Naive thymus-derived CD8-positive, alpha-beta T cell (primary cell): Measurements from ENCODE around the gene PRR36. TPM values are rescaled to one million over a fixed set of nuclear protein-coding genes. Genes with fewer than 3 reads are reported as not detected.
A peak's percentile ranks its signal among the peaks of the same experiment; 100 is the strongest.

Experiments used
- ATAC-seq, 2 donors: fragments of 150-1000 bp; cut with Tn5 transposase in 1 of 2; sonication (Bioruptor Pico), chemical (Tn5 transposase) in 1 of 2; 1 replicate in 1 of 2; 2 replicates in 1 of 2; pipeline ENCODE4 v1.10.0; 2021; ENCODE audit warnings: mild to moderate bottlenecking in 2 of 2, moderate library complexity in 2 of 2
- POLR2A ChIA-PET: fragments of 350-600 bp; sonication (Branson Sonifier 250); formaldehyde crosslinking; loops from one replicate; lab custom pipeline; 2021; ENCODE audit warnings: antibody characterized with exemption; lab: Charles Lee
- DNase-seq, 10 donors: peaks; one replicate each; pipeline versions ENCODE4 v3.0.0 to v3.0.0-alpha.2; 2020 to 2022
- H3K27ac Mint-ChIP-seq, 10 donors: one replicate each; pipeline ENCODE4 v1.8.0; 2020 to 2022; ENCODE audit warnings: mild to moderate bottlenecking in 10 of 10, mixed read lengths in 10 of 10, moderate library complexity in 4 of 10, inconsistent platforms in 1 of 10
- H3K27me3 Mint-ChIP-seq, 5 donors: one replicate each; pipeline ENCODE4 v1.8.0; 2021 to 2022; ENCODE audit warnings: mixed read lengths in 5 of 5
- H3K36me3 Mint-ChIP-seq, 3 donors: one replicate each; pipeline ENCODE4 v1.8.0; 2020 to 2022; ENCODE audit warnings: mixed read lengths in 3 of 3, mild to moderate bottlenecking in 2 of 3, inconsistent platforms in 1 of 3
- H3K4me1 Mint-ChIP-seq, 4 donors: one replicate each; pipeline ENCODE4 v1.8.0; 2021 to 2022; ENCODE audit warnings: mixed read lengths in 4 of 4
- H3K4me3 Mint-ChIP-seq, 10 donors: one replicate each; pipeline ENCODE4 v1.8.0; 2020 to 2022; ENCODE audit warnings: mild to moderate bottlenecking in 10 of 10, mixed read lengths in 10 of 10, moderate library complexity in 6 of 10, inconsistent platforms in 1 of 10
- H3K9me3 Mint-ChIP-seq, 9 donors: one replicate each; pipeline ENCODE4 v1.8.0; 2020 to 2022; ENCODE audit warnings: mixed read lengths in 9 of 9, mild to moderate bottlenecking in 3 of 9, inconsistent platforms in 1 of 9, moderate library complexity in 1 of 9
- polyA plus RNA-seq, 3 donors: library from polyadenylated mRNA; unstranded; fragments of 300-500 nt; fragmentation: Illumina TruSeq; gene quantifications; one replicate each; pipeline ENCODE4 v1.2.3, GENCODE V29; 2021
- total RNA-seq, 8 experiments: library from RNA in 2 of 8; stranded (reverse) in 2 of 8; gene quantifications; one replicate each; pipeline ENCODE4 v1.2.3 and lab custom pipeline; 2021 to 2026

PRR36 gene
- total and polyA plus RNA-seq, 5 experiments from 2014 or later, result 0.03 to 0.21 (median 0.13) TPM

DNA sequence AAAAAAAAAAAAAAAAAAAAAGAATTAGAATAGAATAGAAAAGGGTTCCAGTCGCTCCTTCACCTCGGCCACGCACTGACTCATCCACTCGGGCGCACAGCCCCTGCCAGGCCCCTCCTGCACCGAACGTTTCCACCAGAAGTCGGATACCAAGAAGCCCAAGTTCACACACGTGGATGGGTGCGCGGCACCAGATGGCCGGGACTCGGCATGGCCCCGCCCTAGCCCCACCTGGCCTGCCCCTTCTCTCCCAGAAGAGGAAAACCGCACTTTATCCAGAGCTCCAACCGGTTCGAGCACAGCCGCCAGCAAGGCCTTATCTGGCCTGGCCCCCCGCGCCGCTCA lies 5.9 kb downstream of the PRR36 start:
- Mint-ChIP-seq H3K4me1 (peaks cover 30 to 55% (median 44%) of the 10 kb centered on the region in 4 donors), H3K36me3 (peaks cover 0 to 2% (median 1%) of the 10 kb centered on the region in 3 donors), H3K9me3 (no peaks in the 10 kb centered on the region), H3K27ac (peak overlapping the region in 5 of 10 donors; percentile 7 to 92 (median 80)), H3K4me3 (peak overlapping the region; percentile 36 to 87 (median 82)), H3K27me3 (peaks cover 0 to 22% (median 13%) of the 10 kb centered on the region in 5 donors)
- ATAC-seq (no peak), DNase-seq (peak in 3 of 10 donors; percentile 25 to 66 (median 34))
- POLR2A ChIA-PET, result interaction anchor here (0.5 to 2.6 kb wide), 11 partner anchors 7 to 1226 kb away, joined by 3 to 29 read pairs (median 5); partner anchors contain the start of genes EVI5L, MAP2K7, SNAPC2 and TIMM44

DNA sequence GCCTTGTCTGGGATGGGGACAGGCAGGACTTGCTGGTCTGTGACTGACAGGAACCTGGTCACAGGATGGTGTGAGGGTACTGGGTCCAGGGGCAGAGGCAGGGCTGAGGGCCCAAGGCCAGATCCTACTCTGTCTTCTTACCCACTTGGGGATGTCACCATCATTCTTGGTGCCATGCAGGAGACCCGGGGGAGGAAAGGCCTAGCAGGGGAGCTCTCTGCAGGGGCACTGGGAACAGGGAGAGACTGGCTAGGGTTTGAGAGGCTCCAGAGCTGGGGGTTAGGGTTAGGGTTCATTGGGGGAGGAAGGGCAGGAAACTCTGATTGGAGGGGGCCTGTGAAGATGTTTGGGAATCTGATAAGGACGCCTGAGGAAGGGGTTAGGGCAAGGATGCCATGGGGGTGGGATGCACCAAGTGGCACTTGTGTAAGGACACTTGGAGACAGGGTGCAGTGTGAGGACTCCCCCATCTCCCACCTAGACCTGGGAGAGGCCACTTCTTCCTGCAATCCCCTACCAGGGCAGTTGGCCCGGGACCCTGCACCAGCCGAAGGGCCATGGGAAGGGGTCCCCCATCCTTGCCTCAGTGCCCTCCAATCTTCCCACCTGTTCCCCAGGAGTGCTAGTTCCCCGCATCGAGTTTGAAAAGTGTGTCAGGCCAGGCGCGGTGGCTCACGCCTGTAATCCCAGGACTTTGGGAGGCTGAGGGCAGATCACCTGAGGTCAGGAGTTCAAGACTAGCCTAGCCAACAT lies 6.9 kb downstream of the PRR36 start:
- Mint-ChIP-seq H3K4me1 (peaks cover 28 to 48% (median 40%) of the 10 kb centered on the region in 4 donors), H3K27ac (peak overlapping the region in 1 of 10 donors; percentile 29), H3K4me3 (peak overlapping the region in 7 of 10 donors; percentile 9 to 87 (median 24)), H3K27me3 (peaks cover 0 to 16% (median 11%) of the 10 kb centered on the region in 5 donors), H3K9me3 (no peaks in the 10 kb centered on the region), H3K36me3 (peaks cover 0 to 2% (median 1%) of the 10 kb centered on the region in 3 donors)
- ATAC-seq (no peak), DNase-seq (no peak)
- POLR2A ChIA-PET, result interaction anchor here (2.6 kb wide), 1 partner anchor 37 kb away, joined by 17 read pairs; the partner anchor contains the start of gene MAP2K7

DNA sequence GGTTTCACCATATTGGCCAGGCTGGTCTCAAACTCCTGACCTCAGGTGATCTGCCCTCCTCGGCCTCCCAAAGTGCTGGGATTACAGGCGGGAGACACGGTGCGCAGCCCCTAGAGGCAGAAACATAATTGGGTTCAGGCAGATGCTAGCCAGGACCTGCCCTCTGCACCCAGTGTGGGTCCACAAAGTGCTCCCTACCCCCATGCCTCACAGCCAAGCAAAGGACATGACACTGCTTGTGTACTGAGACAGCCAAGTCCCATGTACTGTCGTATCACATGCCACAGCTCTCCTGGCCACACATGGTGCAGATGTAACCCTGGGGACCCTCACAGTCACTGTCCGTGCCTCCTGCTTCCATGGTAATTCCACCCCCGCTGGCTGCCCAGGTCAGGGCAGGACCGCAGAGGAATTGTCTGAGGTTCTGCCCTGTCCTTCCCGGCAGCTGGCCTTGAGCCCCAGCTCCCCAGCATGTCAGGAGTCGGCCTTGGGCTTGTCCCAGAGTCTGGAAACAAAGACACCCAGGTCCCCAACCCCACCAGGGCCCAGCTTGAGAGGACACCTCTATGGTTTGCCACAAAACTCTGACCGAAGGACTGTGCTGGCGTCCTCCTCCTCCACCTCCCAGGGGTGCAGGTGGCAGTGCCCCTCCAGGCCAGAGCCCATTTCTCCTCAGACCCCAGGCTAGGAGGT lies 7.6 kb downstream of the PRR36 start:
- Mint-ChIP-seq H3K4me3 (peak overlapping the region in 2 of 10 donors; percentile 10 to 87), H3K27me3 (peaks cover 0 to 10% (median 8%) of the 10 kb centered on the region in 5 donors), H3K9me3 (no peaks in the 10 kb centered on the region), H3K36me3 (peaks cover 0 to 2% (median 1%) of the 10 kb centered on the region in 3 donors), H3K4me1 (peaks cover 22 to 41% (median 36%) of the 10 kb centered on the region in 4 donors), H3K27ac (no peak overlapping the region)
- POLR2A ChIA-PET, result interaction anchor here (0.8 kb wide), 1 partner anchor 37 kb away, joined by 3 read pairs; the partner anchor contains the start of gene MAP2K7
- DNase-seq, result peak in 1 of 10 donors; percentile 63
- ATAC-seq, result no peak

DNA sequence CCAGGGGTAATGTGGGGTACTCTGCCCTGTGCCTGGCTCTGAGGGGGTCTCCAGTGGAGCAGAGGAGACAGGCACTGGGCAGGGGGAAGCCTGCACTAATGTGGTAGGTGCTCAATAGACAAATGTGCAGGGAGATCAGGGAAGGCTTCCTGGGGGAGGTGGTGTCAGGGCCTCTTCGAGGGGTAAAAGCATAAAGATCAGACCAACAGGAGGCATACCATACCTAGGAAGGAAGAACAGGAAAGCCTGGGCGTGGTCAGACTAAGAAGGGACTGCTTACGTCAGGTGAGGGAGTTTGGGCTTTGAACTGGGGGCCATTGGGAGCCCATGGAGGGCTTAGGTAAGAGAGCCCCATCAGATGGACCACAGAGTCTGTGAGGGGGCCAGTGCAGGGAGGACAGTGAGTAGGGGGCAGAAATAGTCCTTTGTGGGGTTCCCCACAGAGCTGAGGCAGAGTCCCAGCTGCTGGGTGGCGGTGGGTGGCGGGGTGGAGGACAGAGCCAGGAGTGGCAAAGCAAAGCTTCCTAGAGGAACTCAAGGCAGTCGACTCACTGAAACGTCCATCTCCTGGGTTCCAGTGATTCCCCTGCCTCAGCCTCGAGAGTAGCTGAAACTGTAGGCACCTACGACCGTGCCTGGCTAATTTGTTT lies 8.8 kb downstream of the PRR36 start:
- peak overlapping the region in 4 of 10 donors; percentile 24 to 80 (median 50) for H3K27ac Mint-ChIP-seq
- POLR2A ChIA-PET, result interaction anchor here (0.8 kb wide), 1 partner anchor 38 kb away, joined by 3 read pairs; the partner anchor contains the start of gene MAP2K7
- DNase-seq, result no peak

GRCh38 chr19:7864690-7865074 lies 9.5 kb downstream of the PRR36 start:
- peaks cover 13 to 30% (median 26%) of the 10 kb centered on the region in 4 donors for H3K4me1 Mint-ChIP-seq
- no peak overlapping the region for H3K27ac Mint-ChIP-seq
- DNase-seq, result no peak
- peak overlapping the region in 3 of 10 donors; percentile 20 to 59 (median 41) for H3K4me3 Mint-ChIP-seq
- no peak for ATAC-seq
- H3K27me3 Mint-ChIP-seq, result peaks cover 0 to 13% (median 0%) of the 10 kb centered on the region in 5 donors
- POLR2A ChIA-PET, result interaction anchor here (0.6 to 3.3 kb wide), 2 partner anchors 52 to 56 kb away, joined by 3 to 13 read pairs; partner anchors contain the start of gene SNAPC2
- H3K36me3 Mint-ChIP-seq, result no peaks in the 10 kb centered on the region
- H3K9me3 Mint-ChIP-seq, result no peaks in the 10 kb centered on the region

More for the DNA sequence above, 8.8 kb downstream of the PRR36 start:
- peaks cover 15 to 34% (median 31%) of the 10 kb centered on the region in 4 donors for H3K4me1 Mint-ChIP-seq
- H3K9me3 Mint-ChIP-seq, result no peaks in the 10 kb centered on the region
- no peaks in the 10 kb centered on the region for H3K36me3 Mint-ChIP-seq
- ATAC-seq, result no peak
- peaks cover 0 to 13% (median 0%) of the 10 kb centered on the region in 5 donors for H3K27me3 Mint-ChIP-seq
- H3K4me3 Mint-ChIP-seq, result peak overlapping the region in 5 of 10 donors; percentile 10 to 59 (median 31)

DNA sequence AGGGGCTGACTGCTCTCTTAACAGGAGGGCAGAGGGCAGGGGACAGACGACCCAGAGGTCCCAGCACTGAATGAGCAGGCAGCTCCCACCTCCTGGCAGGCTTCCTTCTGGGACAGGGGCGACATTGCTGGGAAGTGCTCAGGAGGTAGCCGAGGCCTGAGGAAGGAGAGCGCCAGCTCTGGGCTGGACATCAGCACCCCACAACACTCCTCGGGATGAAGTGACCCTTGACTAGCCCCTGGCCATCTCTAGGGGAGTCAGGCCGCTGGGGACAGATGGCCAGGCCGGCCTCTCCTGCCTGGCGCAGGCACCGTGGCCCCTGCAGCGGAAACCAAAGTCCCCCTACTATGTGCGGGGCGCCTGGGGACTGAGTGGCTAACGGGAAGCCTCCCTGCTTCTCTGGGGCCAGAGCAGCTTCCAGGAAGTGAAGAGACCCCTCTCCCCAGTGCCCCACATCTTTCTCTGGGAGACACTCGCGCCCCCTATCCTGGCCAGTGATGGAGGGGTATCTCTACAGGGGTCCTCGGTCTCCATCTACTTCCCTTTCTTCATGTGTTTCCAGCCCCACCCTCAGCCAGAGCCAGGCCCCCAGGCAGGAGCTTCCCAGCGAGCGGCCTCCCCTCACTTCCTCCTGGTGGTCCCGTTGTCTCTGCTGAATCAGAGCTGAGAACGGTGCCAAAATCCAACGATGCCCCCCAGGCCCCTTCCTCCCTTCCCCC lies 10.1 kb downstream of the PRR36 start:
- no peaks in the 10 kb centered on the region for H3K36me3 Mint-ChIP-seq
- ATAC-seq (no peak), DNase-seq (no peak)
- H3K9me3 Mint-ChIP-seq, result no peaks in the 10 kb centered on the region
- POLR2A ChIA-PET, result interaction anchor here (0.6 to 3.3 kb wide), 4 partner anchors 40 to 431 kb away, joined by 3 to 13 read pairs (median 3); partner anchors contain the start of genes MAP2K7 and SNAPC2
- peaks cover 0 to 13% (median 0%) of the 10 kb centered on the region in 5 donors for H3K27me3 Mint-ChIP-seq
- H3K4me3 Mint-ChIP-seq, result peak overlapping the region in 3 of 10 donors; percentile 41 to 61 (median 59)
- H3K27ac Mint-ChIP-seq, result no peak overlapping the region
- H3K4me1 Mint-ChIP-seq, result peaks cover 13 to 30% (median 26%) of the 10 kb centered on the region in 4 donors

- ATAC-seq (peak; percentile 13 to 26), DNase-seq (no peak)
- Mint-ChIP-seq H3K27me3 (peaks cover 0 to 14% (median 0%) of the 10 kb centered on the region in 5 donors), H3K36me3 (no peaks in the 10 kb centered on the region), H3K9me3 (no peaks in the 10 kb centered on the region), H3K4me1 (peaks cover 8 to 25% (median 20%) of the 10 kb centered on the region in 4 donors), H3K4me3 (peak overlapping the region in 3 of 10 donors; percentile 19 to 61 (median 59)), H3K27ac (no peak overlapping the region)
- POLR2A ChIA-PET, result interaction anchor here (0.6 to 3.3 kb wide), 5 partner anchors 28 to 430 kb away, joined by 3 to 13 read pairs (median 3); partner anchors contain the start of genes MAP2K7 and SNAPC2
Observed at GRCh38 chr19:7863157-7863970, 10.8 kb downstream of the PRR36 start.

DNA sequence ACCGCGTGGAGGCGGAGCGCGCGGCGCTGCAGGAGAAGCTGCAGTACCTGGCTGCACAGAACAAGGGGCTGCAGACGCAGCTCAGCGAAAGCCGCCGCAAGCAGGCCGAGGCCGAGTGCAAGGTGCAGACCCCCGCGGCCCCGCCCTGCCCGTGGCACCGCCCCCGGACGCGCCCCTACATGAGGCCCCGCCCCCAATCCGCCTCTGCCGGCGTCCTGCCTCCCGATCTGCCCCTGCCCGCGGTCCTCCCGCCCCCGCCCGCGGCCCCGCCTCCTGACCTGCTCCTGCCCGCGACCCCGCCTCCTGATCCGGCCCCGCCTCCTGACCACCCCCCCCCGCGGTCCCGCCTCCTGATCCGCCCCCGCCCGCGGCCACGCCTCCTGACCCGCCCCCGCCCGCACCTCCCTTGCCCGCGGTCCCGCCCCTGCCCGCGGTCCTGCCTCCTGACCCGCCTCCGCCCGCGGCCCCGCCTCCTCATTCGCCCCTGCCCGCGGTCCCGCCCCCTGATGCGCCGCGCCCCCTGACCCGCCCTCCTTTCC lies 11.7 kb downstream of the PRR36 start:
- Mint-ChIP-seq H3K27me3 (peaks cover 0 to 15% (median 0%) of the 10 kb centered on the region in 5 donors), H3K27ac (no peak overlapping the region), H3K4me3 (peak overlapping the region; percentile 50 to 76 (median 64)), H3K36me3 (no peaks in the 10 kb centered on the region), H3K9me3 (no peaks in the 10 kb centered on the region), H3K4me1 (peaks cover 8 to 22% (median 18%) of the 10 kb centered on the region in 4 donors)
- DNase-seq, result peak; percentile 51 to 87 (median 70)
- POLR2A ChIA-PET, result interaction anchor here (0.6 to 3.3 kb wide), 5 partner anchors 13 to 233 kb away, joined by 3 to 13 read pairs (median 6); partner anchors contain the start of genes PET100, SNAPC2 and XAB2
- peak; percentile 71 to 72 for ATAC-seq

- peaks cover 8 to 22% (median 18%) of the 10 kb centered on the region in 4 donors for H3K4me1 Mint-ChIP-seq
- H3K4me3 Mint-ChIP-seq, result peak overlapping the region; percentile 50 to 76 (median 64)
- H3K27me3 Mint-ChIP-seq, result peaks cover 0 to 13% (median 0%) of the 10 kb centered on the region in 5 donors
- peaks cover 0 to 1% (median 0%) of the 10 kb centered on the region in 3 donors for H3K36me3 Mint-ChIP-seq
- H3K27ac Mint-ChIP-seq, result peak overlapping the region in 1 of 10 donors; percentile 71
- POLR2A ChIA-PET, result interaction anchor here (0.6 to 3.3 kb wide), 5 partner anchors 7 to 232 kb away, joined by 6 to 13 read pairs (median 6); partner anchors contain the start of genes PET100, SNAPC2 and XAB2
- no peaks in the 10 kb centered on the region for H3K9me3 Mint-ChIP-seq
- ATAC-seq, result peak in 1 of 2 donors; percentile 28
- DNase-seq, result no peak
Observed at GRCh38 chr19:7861619-7862412, 12.4 kb downstream of the PRR36 start.
